Neuron (in vitro differentiated cells): ENCODE measurements around the gene CCDC91.

Experiments
- H2AFZ ChIP-seq: one replicate; pipeline ENCODE4 v1.6.1; 2013; ENCODE audit warnings: low read depth, mild to moderate bottlenecking, inconsistent platforms, low read length, moderate library complexity
- H3K27me3 ChIP-seq: one replicate; pipeline ENCODE4 v1.6.1; 2013; ENCODE audit warnings: low read length; ENCODE audit not compliant: insufficient read depth
- H3K36me3 ChIP-seq: one replicate; pipeline ENCODE4 v1.6.1; 2013; ENCODE audit warnings: low read length; ENCODE audit not compliant: insufficient read depth
- H3K4me1 ChIP-seq: one replicate; pipeline ENCODE4 v1.6.1; 2013; ENCODE audit warnings: low read length; ENCODE audit not compliant: insufficient read depth
- H3K4me3 ChIP-seq: 2 replicates; pipeline ENCODE4 v1.5.1; 2013; ENCODE audit warnings: mild to moderate bottlenecking, low read length, moderate library complexity
- H3K9me3 ChIP-seq: one replicate; pipeline ENCODE4 v1.6.1; 2013; ENCODE audit warnings: low read length

Gene CCDC91

DNA sequence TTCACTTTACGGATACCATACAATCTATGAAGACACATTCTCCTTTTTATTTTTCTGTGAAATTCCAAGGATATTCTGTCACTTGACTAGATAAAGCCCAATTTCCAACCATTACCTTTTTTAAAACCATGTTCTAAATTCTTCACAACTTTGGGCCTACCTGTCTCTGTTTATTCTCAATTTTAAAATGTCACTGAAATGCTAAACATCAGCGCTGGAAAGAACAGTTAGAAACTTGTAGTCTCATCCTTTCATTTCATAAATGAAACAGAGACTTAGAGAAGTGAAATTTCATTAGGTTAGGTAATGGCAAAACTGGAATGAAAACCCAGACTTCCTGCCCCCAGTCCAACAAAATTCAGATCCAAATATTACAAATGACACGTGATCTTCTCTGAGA is 396.2 kb downstream of the CCDC91 start:
- H3K4me1 ChIP-seq = no peaks in the 10 kb centered on the region
- no peaks in the 10 kb centered on the region for H3K36me3 ChIP-seq
- no peak overlapping the region for H3K4me3 ChIP-seq
- no peaks in the 10 kb centered on the region for H3K9me3 ChIP-seq
- H2AFZ ChIP-seq = no peak overlapping the region
- H3K27me3 ChIP-seq = no peaks in the 10 kb centered on the region

- Histone ChIP-seq H3K27me3 (no peaks in the 10 kb centered on the region), H3K4me1 (no peaks in the 10 kb centered on the region), H2AFZ (no peak overlapping the region), H3K9me3 (no peaks in the 10 kb centered on the region), H3K36me3 (no peaks in the 10 kb centered on the region), H3K4me3 (no peak overlapping the region)
Measured at GRCh38 chr12:28591831-28592230, 401.6 kb downstream of the CCDC91 start.
